GDM1 (cell line): ENCODE data around the gene FAM186B.
A peak's percentile ranks its signal among the peaks of the same experiment; 100 is the strongest.

Experiments
- DNase-seq: peaks from one replicate; lab custom pipeline; 2025; lab: John Stamatoyannopoulos, UW

FAM186B gene

DNA sequence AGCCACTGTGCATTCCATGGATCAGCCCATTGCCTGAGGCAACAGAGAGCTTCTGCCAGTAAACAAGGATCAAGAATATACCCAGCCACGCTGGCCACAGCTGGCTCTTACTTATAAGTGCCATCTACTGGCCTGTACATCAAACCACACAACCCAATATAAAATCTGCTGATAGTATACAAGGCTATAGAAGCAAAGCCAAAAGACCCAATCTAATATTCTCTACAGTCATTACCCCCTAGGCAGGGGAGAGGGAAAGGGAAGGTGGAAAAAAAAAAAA lies 4.4 kb upstream of the FAM186B start:
- no peak for DNase-seq

- no peak for DNase-seq
Measured at GRCh38 chr12:49609059-49609874, 3.8 kb upstream of the FAM186B start.

- no peak for DNase-seq
Measured at GRCh38 chr12:49604856-49605255, 583 bp downstream of the FAM186B start.

GRCh38 chr12:49603721-49604120 lies 1.7 kb downstream of the FAM186B start:
- DNase-seq = no peak

DNA sequence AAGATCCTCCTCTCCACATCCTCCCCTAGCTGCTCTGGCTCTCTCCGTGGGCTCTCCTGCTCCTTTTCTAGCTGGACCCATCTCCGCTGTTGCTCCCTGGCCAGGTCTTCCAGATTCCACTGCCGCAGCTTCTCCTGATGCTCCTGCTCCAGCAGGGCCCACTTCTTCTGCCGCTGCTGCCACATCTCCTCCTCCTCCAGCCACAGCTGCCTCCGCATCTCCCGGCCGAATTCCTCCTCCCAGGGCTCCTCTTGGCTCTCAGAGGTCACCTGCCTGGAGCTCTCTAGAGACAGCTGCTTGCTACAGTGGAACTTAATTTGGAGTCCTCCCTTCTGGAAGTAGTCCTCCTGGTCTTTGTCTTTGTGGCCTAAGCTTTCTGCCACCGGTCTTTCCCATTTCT lies 5.5 kb downstream of the FAM186B start:
- no peak for DNase-seq

DNA sequence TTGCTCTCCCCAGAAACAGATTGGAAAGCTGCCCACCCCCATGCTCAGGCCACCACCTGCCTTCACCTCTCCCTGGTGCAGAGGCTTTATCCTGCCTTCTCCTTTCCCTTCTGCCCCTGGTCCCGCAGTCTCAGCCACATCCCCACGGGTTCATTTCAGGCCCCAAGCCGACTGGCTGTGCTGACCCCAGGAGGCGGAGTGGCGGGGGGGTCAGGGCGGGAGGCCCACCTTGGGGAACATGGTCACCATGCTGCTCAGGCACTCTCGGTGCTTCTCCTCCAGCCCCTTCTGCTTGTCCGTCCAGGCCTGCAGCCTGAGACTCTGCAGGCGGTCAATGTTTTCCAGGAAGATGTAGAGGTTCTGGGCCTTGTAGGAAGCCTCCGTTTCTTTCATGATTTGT lies 6.9 kb downstream of the FAM186B start:
- no peak for DNase-seq

DNA sequence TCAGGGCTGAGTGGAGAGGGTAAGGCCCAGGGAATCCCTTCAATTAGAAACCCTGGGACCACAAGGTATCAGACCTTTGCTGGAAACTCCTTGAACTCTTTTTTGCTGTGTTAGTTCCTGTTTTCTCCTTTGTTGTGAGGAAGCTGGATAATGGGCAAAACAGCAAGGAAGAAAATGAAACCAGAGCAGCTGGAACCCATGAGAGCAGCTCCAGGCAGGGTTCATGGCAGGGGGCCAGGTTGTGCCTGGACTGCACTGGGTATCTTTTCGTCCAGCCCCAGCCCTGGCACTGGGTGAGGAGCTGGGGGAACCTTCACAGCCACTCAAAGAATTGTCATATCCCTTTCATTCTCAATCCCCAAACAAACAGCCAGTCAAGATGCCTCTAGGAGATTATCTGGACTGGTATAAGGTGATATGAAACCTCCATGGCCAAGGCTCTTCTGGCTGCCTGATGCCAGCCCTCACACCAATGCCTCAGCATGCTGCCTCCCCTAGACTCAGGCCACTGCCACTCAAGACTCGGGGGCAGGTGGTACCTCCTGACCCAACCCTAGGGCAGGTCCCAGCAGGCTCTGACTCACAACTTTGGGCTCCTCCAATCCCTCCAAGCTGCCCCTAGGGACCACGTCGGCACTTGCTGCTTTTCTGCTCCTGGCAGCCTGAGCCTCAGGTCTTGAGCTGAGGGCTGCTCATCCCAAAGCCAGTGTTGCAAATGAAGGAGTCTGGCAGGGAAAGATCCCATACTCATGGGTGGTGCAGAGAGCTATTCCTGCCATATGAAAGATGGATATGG lies 16.5 kb downstream of the FAM186B start:
- DNase-seq = no peak

- DNase-seq = no peak
Measured at GRCh38 chr12:49588281-49588680, 17.2 kb downstream of the FAM186B start.

- DNase-seq = no peak
Measured at GRCh38 chr12:49587174-49587908, 18.1 kb downstream of the FAM186B start.

- DNase-seq = no peak
Measured at GRCh38 chr12:49585477-49586459, 19.7 kb downstream of the FAM186B start.

- no peak for DNase-seq
Measured at GRCh38 chr12:49584591-49584990, 20.8 kb downstream of the FAM186B start.

- no peak for DNase-seq
Measured at GRCh38 chr12:49583366-49584094, 21.9 kb downstream of the FAM186B start.

DNA sequence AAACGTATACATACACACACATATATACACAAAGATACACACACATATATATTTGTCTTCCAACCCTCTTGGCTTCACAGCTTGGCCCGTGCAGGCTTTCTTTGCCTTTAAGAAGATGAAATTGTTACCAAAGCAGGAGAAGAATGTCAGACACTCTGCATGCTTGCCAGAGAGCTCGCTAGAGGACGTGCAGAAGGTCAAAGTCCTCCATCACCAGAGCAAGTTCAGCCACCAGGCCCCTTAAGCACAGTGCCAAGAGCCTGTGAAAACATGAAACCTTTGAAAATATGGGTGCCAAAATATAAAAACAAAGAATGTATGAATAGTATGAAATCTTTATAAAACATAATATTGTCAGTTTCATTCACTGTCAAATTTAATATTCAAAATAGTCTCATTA lies 22.6 kb downstream of the FAM186B start:
- no peak for DNase-seq

DNA sequence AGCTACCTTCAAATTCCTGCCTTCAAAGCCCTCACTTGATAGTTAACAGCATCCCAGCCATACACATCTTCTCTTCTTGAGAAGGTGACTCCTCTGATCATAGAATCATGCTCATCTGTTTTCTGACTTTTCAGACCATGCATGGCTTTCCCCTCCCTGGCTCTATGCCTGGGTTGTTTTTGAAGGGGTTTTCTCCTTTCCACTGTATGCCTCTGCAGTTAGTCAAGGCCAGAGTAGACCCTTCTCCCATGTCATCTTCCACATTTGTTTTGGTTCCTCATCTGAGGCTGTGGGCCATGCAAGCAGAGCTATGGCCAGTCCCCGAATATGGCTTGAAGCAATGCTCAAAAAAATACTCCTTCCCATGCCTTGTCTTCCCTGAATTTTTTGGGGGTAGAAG lies 23.2 kb downstream of the FAM186B start:
- no peak for DNase-seq

DNA sequence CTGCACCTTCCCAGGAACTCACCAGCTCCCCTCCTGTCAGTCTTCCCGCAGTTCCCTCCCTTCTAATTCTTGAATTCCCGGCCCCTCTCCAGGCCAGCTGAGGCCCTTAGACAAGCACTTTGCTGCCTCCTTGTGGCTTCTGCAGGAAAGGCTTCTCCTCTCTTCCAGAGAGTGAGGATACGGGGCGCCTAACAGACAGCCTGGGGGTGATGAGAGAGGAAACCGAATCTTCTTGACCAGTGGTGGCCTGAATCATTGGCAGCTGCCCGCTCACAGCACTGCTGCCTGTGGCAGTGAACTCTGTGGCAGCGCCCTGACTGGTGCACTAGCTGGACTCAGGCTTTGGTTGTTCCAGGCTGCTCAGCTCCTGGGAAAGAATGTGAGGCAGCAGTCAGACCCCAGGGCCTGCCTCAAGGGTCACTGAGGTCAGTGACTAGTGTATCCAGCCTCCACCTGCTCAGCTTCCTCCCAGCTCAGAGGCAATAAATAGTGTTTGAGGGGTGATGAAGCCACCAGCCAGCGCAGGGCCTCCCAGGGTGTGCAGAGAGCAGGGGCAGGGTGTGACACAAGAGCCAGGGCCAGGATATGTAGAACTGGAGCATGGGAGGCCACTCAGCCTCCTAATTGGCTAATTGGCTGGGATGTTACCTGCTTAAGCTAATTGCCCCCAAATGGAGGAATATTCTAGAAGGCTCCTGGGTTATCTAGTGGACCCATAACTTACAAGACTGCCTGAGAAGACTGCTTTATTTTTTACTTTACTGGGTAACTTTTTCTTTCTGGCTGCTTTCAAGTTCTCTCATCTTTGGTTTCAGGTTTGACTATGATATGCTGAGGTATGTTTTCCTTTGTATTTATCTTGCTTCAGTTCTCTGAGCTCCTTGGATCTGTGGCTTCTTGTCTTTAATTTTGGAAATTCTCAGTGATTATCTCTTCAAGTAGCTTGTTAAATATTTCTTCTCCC lies 24.6 kb downstream of the FAM186B start:
- DNase-seq = peak; percentile 20

- DNase-seq = no peak
Measured at GRCh38 chr12:49578471-49579112, 26.8 kb downstream of the FAM186B start.

GRCh38 chr12:49577589-49578315 lies 27.7 kb downstream of the FAM186B start:
- DNase-seq = no peak

DNA sequence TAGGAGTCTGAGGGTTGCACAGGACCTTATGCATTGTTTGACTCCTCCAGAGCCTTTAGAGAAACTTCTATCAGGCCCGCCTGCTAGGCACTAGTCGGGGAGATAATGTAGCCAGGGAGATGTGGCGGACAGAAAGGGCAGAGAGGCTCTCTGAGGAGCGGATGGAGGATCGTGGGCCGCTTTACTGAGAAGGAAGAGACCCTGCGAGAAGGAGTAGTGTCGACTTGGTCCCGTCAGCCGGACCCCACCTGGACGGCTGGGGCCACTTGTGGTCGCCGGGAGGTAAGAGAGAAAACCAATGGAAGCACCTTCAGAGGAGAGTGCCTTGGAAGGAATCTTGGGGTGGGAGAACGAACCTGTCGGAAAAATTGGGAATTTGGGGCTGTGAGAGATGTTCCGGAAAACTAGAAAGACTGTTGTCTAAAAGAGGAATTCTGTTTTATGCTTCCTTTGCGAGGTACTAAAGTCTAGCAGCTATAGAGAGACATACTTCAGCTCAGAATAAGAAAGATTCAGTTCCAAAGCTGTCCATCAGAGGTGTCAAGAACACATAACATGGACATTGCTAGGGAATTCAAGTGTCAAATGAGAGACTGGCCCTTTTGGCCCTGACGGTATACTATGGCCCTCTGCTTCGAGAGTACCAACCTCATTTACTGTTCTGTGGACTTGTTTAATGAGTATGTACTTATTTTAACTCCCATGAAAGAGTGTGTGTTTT lies 36.8 kb downstream of the FAM186B start:
- DNase-seq = no peak
